GM19193 (cell line): ENCODE measurements around the gene FBXO28.
A peak's percentile ranks its signal among the peaks of the same experiment; 100 is the strongest.

ENCODE experiments used
- POLR2A ChIP-seq: IDR thresholded peaks from 4 replicates; pipeline ENCODE4 v1.6.1; 2011; ENCODE audit not compliant: insufficient read depth, insufficient read length; ENCODE audit errors: extremely low read depth

FBXO28 gene, protein sequence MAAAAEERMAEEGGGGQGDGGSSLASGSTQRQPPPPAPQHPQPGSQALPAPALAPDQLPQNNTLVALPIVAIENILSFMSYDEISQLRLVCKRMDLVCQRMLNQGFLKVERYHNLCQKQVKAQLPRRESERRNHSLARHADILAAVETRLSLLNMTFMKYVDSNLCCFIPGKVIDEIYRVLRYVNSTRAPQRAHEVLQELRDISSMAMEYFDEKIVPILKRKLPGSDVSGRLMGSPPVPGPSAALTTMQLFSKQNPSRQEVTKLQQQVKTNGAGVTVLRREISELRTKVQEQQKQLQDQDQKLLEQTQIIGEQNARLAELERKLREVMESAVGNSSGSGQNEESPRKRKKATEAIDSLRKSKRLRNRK

DNA sequence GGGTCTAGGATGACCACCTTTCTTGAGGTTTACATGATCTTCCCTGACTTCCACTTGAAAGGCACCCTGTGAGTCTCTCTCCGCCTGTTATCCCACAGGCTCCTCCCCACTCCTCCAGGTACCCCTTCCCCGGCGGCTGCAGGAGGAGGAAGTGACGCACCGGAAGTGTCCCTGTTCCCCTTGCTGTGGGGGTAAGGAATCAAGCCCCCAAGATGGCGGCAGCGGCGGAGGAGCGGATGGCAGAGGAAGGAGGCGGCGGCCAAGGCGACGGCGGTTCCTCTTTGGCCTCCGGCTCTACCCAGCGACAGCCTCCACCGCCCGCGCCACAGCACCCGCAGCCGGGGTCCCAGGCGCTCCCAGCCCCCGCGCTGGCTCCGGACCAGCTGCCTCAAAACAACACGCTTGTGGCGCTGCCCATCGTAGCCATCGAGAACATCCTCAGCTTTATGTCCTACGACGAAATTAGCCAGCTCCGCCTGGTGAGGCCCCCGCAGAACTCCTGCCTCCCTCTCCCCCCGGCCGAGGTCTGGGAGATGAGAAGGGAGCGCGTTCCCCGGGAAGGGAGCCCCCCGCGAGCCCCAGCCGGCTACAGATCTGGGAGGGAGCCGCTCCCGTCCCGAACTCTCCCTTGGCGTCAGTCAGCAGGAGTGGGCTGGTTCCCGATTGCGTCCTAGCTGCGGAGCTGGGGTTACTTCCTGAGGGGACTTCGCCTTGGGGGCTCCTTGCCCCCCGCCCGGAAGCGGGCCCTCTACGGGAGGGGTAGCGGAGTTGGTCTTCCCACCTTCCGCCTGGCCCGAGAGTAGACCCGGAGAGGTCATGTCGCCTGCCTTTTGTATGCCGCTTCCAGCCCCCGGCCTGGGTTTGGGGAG is at the start of gene FBXO28:
Gene FBXO28, plus strand, starts transcription at position 194 of the 869 bp plus-strand sequence. Its CDS starts 19 bp downstream, at position 213.
- peak; percentile 94 for TF ChIP-seq POLR2A

DNA sequence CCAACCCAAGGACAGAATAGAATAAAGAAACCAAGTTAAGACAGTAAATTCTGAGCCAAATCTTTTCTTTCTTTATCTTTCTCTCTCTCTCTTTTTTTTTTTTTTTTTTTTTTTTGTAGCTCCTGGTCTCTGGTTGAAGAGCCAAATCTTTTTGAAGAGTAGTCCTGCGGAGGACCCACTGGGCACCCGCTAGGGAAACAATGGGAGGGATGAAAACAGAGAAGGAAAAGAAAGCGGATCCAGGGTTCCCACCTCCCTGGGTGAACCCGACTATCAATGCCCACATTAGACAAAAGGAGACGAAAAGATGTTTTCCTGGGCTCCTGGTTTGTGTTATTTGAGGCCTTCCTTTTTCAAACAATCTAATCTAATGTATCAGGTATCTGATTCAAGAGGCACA is 49.8 kb upstream of the FBXO28 start:
- no peak for TF ChIP-seq POLR2A

DNA sequence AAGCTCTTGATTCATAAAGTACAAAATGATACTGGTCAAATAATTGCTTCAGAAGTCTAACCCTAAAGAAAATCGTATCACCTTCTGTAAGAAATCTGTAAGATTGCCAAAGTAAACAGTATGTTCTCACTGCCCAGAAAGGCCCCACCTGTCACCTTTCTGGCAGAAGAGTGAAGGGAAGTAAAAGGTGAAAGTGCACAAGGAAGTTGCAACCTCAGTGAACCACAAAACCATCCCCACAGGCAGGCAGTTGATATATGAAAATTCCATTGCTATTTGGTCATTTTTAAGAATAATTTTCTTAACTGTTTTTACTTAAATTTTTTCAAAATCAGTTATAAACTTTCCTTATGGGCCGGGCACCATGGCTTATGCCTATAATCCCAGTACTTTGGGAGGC is 48.5 kb upstream of the FBXO28 start:
- TF ChIP-seq POLR2A = no peak

DNA sequence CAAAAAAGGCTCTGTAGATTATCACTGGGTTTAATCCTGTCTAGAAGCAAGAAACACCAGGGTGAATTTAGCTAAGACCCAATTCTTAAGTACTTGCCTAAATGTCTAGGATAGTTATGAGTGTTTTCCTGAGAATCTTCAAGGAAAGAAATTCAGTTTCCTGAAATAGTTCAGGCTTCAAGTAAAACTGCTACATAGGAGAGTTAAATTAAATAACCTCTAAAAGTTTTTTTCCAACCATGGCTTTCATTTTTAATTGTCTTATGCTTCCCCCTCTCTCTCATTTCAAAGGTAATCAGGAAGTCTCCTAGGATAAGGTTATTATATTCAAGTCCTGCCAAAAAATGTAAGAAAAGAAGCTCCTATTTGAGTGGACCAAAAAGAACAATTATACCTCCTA is 46.7 kb upstream of the FBXO28 start:
- TF ChIP-seq POLR2A = no peak

DNA sequence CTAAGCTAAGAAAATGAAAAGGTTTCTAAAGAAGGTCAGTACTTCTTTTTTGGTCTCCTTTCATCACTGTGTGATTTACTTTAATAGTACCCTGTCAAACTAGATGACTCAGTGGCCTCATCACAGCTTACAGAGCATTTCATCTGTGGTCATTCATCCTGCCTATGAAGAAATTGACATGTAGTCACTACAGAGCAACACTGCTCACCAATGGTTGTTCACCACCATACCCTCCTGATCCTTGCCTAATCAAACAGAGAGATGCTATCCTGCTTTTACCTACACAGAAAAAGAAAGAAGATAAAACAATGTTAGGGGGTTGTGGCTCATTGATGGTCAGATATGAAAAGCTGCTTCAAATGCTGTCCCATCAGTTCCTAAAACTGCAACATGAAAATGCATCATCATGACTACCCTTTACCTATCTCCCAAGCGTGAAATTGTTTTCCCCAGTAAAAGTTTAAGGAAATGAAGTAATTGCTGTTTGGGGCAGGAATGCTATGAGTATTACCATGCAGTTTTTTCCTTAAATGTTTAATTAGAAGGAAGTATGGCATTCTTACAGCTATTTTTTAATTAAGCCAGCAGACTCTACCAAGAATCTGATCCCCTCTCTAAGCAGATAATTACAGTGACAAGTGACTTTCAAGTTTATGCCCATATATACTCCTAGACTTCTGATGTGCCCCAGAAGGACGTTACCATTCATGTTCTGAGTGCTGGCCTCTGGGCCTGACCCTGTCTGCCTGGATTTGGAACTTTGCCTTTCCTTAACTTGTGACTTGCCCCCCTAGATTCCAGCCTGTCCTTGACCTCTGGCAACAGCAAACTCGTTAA is 46.1 kb upstream of the FBXO28 start:
- no peak for TF ChIP-seq POLR2A

DNA sequence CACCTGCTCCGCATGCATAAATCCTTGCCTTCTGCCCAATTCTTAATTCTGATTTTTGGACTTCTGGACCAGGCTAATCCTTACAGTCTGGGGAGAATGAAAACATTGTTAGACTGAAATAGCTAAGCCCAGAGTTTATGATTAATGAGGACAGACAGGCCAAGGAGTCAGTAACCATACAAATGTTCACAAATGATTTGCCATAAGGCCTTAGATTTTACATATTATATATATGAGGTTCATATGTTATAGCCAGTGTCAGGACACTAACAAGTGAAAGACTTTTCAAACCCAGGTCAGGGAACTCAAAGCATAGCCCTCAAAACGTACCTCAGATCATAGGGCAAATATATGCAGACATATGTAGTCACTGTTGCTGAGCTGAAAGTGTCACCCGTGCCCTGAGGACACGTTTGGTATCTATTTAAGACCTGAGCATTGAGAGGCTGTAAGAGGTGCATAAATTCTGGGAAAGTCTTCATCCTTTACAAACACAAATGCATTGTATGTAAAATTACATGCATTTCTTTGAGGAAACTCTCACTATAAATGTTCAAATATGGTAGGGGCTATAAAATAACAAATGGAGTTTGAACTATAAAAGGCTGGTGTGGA is 45.3 kb upstream of the FBXO28 start:
- TF ChIP-seq POLR2A = no peak

DNA sequence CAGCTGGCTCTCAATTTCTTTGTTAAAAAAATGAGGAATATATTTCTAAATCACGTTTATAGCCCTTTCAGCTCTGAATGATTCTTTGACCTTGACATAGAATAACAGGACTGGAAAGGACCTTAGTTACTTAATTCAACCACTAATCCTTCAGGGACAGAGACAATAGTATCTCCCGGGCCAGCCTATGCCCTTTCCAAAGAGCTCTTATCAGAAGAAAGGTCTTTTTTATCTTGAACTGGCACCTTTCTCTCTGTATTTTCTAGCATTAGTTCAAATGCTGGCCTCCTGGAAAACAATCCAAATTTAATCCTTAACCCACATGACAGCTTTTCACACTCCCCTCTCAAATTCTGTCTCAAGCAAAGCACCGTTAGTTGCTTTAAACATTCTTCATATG is 44.8 kb upstream of the FBXO28 start:
- TF ChIP-seq POLR2A = no peak

DNA sequence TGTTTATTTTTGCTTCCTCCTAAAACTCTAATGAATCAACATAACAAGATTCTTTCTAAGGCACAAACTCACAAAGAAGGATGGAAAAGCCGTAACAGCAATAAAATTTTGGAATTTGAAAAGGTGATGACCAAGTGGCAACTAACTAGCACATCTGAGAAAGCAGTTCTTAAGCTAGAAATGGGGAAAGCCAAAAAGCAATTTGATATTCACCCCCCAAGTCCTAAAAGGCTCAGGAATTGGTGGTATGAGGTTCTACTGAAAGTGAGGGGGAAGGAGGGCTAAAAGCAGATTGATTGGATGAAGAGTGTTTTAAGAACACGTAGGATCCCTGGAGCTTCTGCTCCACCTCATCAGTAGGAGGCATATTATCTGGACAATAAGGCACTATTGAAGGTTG is 43.4 kb upstream of the FBXO28 start:
- no peak for TF ChIP-seq POLR2A

DNA sequence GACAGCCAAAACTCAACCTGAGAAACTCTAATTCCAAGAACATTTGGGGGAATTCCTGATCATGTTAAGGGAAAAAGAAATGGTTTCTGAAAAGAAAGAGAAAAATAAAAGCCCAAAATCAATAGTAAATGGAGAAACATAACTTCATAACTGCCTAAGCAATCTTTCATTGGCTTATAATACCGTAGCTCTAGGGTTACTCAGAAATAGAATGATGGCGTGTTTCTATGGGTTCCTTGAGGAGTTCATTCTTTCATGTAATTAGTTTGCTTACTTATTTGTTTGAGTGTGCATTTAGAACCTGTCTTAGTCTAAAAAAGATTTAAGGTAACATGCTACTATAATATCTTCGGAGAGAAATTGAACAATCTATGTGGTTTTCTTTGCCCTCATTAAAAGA is 37.5 kb upstream of the FBXO28 start:
- TF ChIP-seq POLR2A = no peak

DNA sequence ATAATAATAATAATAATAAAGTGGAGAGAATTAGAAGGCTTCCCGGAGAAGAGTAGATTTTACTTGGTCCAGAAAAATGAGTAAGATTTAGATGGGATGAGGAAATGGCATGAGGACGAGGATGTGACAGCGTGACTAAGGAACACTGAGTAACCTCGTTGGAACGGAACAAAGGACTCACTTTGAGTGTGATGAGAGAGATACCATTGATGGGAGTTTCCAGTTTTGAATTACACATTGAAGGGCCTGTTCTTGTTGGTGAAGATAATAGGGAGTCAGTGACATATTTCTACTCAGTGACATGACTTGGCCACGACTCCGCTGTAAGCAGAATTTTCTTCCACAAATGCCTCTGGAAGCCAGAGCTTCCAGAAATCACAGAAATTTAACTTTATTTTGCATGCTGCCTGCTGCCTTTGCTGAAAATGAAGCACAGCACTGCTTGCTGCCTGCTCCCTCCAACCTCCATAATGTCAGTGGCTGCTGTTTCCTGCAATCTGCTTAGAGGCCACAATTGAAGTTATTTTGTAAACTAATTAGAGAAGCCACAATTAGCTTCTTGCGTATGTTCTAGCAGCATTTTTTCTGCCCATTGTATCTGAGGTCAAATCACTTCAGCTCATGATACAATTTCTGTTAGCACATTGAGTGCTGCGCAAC is 33.7 kb upstream of the FBXO28 start:
- TF ChIP-seq POLR2A = no peak

DNA sequence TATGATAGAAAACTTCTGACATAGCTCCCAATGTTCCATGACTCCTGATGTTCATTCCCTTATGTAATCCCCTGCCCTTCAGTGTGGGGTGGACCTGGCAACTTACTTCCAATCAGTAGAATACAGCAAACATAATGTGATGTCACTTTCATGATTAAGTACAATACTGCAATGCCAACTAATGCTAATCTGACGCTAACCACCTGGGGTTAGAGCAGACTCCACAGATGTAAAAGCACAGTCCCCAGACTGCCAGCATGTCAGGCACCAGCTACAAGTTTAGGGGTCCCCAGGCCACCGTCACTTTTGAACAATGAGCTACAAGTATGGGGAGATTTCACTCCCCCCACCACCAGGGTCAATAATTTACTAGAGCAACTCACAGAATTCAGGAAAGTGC is 32.3 kb upstream of the FBXO28 start:
- no peak for TF ChIP-seq POLR2A

DNA sequence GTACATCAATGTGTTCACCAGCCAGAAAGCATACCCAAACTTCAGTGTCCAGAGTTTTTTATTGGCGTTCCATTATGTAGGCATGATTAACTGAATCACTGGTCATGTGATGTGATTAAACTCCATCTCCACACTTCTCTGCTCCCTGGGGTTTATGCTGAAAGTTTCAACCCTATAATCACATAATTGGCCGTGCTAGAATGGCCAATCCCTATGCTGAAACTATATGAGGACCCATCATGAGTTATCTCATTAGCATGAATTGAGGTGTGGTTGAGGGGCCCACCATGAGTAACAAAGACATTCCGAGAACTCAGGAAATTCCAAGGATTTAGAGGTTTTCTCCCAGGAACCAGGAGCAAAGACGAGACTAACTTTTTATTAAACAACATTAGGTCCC is 31.8 kb upstream of the FBXO28 start:
- no peak for TF ChIP-seq POLR2A

DNA sequence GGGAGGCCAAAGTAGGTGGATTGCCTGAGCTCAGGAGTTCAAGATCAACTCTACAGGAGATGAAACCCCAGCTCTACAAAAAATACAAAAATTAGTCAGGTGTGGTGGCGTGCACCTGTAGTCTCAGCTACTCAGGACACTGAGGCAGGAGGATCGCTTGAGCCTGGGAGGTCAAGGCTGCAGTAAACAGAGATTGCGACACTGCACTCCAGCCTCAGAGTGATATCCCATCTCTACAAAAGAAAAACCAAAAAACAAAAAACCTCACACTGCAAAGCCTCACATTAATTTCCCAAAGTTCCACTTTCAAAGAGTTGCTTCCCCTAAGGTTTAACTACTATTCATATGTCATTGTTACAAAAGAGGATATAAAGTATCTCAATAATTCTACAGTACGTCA is 29.0 kb upstream of the FBXO28 start:
- TF ChIP-seq POLR2A = no peak
